NCI-H446 (cell line): Measurements from ENCODE around the gene TSPAN5.

Experiments used
- DNase-seq, 2 experiments: peaks; one replicate each; lab custom pipeline; 2025; lab: John Stamatoyannopoulos, UW

TSPAN5 gene

DNA sequence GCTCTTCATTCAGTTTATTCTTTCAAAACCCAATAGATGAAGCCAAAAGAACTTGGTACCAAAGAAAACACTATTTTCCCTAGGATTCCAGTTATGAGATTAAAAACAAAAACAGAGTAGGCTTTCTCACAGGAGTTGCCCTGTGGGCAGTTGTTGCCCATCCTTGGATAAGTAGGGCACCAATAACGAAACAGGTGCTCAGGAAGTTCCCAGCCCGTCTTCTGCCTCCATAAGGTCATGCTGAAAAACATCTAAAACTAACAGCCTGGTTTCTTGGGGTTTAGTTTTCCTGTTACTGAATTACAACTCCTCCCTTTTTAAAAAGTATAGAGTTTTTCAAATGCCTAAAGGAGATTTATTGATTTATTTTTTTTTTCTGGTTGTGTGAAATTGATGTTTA lies 14.7 kb downstream of the TSPAN5 start:
- DNase-seq, result no peak

DNA sequence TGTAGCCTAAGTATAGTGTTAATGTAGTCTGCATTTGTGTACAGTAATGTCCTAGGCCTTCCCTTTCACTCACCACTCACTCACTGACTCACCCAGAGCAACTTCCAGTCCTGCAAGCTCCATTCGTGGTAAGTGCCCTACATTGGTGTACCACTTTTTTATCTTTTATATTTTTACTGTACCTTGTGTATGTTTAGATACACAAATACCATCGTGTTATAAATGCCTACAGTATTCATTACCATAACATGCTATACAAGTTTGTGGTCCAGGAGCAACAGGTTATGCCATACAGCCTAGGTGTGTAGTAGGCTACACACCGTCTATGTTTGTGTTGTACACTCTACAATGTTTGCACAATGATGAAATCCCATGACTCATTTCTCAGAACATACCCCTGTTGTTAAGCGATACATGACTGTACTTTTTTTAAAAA lies 15.4 kb downstream of the TSPAN5 start:
- DNase-seq, result no peak

GRCh38 chr4:98641906-98642668 lies 16.3 kb downstream of the TSPAN5 start:
- DNase-seq, result no peak

GRCh38 chr4:98641376-98641775 lies 17.0 kb downstream of the TSPAN5 start:
- DNase-seq, result no peak

GRCh38 chr4:98639523-98639922 lies 18.9 kb downstream of the TSPAN5 start:
- DNase-seq, result no peak

- DNase-seq, result no peak
Measured at GRCh38 chr4:98639108-98639507, 19.3 kb downstream of the TSPAN5 start.

DNA sequence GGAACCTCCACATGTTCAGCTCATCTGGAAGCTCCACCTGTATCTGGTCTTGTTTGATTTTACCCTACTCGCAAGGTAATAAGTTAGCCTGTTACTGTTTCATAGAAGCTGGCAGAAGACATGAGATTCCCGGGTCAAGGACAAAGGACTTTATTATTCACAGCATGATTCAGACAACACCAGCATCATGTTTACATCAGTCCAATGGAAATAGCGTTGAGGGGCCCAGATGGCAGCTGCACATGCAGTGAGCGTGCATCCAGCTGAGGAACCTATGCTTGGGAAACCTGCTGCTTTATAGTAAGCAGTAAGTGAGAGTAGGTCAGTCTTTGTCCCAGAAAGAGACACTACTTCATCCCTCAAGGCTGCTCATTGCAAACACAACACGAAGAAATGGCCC lies 19.8 kb downstream of the TSPAN5 start:
- DNase-seq, result no peak

GRCh38 chr4:98634061-98634460 lies 24.4 kb downstream of the TSPAN5 start:
- DNase-seq, result peak in 1 of 2 experiments; percentile 26

DNA sequence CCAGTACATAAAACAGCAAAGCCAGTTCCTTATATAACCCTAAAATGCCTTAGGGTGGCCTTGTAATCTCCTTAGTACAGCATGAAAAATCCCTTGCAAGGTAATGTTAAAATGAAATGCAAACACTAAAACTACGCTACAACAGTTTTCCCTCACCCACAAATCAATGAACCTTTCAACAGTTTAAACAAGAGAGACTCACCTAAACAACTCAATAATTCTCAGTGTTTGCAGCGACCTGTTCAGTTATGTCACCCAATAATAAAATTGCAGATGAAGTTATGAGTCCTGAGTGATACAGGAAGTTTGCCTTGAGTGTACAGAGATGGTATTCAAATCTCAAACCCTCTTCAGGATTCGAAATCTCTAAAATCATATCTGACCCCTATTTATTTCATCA lies 25.3 kb downstream of the TSPAN5 start:
- DNase-seq, result no peak

DNA sequence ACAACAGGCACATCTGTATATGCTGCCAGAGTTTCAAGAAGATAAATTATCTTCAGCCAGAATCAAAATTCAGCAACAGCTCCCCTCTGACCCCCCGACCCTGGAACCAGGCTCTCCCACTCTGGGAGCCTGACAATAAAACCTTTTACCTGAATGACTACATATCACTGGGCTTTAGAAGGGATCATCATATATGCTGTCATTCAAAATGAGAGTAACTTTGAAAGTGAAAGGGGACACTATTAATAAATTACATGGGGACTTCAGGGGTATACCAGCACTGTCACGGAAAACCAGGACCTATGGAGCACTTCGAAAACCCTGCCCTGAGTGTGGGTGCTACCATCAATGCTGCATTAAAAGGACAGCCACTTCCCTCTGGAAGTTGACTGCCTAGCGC lies 26.2 kb downstream of the TSPAN5 start:
- no peak for DNase-seq

DNA sequence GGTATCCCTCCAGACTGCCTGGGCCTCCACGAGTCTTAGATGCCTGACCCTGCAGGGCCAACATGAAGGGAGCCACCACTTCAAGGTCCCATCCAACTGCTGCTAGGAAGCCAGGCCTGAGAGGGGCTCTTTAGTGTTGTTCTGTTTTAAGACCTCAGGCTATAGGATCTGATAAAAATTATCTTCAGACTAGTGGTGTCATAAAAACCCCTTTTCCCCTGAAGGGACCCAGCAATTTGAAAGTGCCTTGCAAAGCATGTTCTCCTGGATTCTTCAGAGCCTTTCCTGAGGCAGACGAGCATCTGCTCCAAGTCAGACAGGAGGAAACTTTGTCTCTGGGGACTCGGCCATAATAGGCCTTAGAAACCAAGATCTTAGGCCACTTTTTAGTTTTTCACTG lies 26.9 kb downstream of the TSPAN5 start:
- no peak for DNase-seq

DNA sequence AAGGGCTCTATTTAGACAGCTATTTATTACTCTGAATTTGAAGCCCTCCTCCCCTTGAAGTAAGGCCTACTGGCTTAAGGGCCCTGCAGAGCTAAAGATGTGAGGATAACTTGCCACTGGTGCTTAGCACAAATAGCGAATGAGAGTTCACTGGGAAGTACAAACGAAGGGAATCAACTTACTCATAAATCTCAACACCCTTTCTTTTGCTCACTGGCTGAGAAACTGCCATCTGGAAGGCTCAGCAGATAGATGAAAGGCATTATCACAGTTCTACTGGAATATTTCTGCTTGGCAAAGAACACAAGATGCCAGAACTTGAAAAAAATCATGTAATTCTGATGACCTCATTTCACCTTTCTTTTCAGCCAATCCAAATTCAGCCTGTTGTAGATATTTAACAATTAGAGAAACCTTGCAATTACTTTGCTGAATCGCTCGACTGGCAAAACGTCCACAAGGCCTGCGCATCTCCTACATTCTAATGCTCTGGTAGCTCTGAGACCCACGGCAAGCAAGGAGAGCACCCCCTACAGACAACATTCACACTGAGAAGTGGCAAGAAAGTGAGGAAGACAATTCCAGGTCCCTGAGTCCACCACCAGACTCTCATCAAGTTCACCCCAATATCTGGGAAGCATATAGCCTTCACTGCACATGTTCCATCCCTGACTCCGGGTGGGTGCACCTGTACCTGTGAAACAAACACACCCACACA lies 27.5 kb downstream of the TSPAN5 start:
- DNase-seq, result peak in 1 of 2 experiments; percentile 70

- DNase-seq, result peak in 1 of 2 experiments; percentile 21
Measured at GRCh38 chr4:98627531-98628257, 30.7 kb downstream of the TSPAN5 start.

DNA sequence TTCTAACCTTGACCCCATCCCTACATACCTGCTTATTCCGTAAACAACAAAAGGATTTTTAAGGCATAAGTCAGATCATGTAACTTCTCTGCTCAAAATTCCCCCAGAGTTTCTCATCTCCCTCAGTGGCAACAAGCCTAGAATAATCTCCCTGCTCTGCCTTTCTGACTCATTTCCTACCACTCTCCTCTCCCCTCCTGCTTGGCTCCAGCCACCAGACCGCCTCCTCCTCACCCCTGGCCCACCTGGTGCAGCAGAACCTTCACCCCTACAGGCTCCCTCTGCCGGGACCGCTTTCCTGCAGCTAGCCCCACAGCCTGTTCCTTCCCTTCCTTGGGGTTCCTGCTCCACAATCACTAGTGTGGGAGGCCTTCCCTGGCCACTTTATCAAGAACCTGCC lies 32.1 kb downstream of the TSPAN5 start:
- DNase-seq, result no peak

DNA sequence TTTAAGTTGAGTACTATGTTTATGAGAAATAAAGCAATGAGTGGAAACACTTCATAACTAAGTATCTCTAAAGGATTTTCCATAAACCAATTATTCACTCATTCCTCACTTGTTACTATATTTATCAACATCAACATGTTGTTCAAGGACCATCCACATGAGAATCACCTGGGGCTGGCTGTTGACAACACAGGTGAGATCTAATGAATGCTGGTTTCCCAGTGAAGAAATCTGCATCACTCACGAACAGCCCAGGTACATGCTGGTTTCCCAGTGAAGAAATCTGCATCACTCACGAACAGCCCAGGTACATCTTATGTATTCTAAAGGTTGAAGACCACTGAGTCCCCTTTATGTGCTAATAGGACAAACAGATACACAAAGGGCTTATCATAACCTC lies 32.5 kb downstream of the TSPAN5 start:
- no peak for DNase-seq

DNA sequence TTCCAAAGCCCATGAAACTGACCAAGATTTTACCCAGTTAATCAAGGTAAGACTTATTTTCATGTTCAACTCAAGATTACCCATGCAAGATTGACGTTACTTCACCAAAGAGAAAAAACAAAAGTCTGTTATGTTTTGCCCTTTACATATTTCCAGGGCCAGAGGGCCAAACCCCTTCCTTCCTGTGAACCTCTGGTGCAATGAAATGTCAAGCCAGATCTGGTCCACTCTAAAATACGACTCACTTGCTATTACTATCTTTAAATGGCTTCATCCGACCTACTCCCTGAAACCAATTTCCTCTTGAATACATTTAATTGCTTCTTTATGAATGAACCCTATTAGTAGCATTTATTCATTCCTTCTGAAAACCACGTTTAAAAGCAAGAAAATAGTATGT lies 33.0 kb downstream of the TSPAN5 start:
- DNase-seq, result no peak

- no peak for DNase-seq
Measured at GRCh38 chr4:98624642-98625041, 33.8 kb downstream of the TSPAN5 start.

DNA sequence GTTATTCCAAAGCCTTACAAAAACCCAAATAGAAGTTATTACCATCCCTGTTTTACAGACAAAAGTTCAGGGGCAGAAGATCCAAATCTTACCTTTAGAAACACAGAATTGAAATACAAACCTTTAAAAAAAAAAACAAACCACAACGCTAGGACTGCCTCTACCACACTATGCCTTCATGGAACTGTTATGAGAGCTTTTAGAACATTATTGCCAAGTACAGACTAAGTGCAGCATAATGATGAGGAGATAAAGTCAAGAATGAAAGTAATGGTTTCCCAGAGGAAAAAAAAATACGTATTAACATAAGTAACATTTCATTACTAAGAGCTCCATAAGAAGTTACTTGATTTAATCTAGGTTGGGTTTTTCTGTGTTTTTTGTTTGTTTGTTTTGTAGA lies 34.3 kb downstream of the TSPAN5 start:
- DNase-seq, result no peak

DNA sequence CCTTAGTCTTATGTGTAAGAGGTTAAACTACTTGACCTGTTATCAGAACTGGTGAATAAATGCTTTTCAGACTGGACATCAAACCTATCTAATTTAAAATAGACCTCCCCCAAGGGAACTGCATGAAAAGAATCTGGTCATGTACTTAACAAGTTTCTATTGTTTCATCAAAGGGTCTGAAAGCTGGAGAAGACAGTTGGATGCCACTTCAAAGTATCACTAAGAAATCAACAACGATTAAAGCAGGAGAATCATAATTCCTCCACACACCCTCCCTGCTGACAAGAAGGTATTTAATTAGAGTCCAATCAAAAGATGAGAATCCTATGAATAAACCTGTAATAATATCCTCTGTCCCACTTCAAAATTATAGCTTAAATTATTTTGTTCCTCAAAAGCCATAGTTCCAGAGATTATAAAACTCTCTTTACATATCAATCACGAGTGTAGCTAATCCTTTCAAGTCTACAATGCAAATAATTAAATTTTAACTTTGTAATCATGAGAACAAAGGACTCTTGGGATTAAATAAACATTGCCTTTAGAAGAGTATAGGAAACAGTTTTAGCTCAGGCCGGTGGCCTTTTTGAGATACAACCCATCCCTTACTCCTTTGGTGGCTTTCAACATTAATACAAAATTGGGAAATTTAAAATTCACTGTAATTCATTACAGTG lies 35.1 kb downstream of the TSPAN5 start:
- DNase-seq, result no peak

DNA sequence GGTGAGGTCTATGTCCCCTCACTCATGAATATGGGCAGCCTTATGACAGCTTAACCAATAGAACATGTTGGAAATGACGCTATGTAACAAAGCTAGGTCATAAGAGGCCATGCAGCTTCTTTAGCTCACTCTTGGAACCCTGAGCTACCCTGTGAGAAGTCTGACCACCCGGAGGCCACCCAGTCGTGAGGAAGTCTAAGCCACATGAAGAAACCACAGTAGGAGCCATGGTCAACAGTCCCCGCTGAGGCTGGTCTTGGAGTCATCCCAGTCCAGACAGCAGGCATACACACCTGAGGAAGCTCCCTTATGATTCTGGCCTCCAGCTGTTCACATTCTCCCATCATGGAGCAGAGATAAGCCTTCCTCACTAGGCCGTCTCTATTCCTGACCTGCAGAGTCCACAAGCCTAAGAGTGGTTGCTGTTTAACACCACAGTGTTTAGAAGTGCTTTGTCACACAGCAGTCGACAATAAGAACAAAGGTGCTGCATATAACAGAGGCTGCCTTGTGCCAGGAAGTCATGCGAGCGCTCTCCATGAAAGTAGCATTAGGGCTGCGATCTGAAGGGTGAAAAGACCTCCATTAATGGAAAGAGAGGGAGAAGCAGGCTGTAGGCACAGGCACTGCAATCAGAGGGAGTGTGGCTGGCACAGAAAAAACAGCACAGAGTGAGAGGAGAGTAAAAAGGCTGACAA lies 38.2 kb downstream of the TSPAN5 start:
- DNase-seq, result no peak

DNA sequence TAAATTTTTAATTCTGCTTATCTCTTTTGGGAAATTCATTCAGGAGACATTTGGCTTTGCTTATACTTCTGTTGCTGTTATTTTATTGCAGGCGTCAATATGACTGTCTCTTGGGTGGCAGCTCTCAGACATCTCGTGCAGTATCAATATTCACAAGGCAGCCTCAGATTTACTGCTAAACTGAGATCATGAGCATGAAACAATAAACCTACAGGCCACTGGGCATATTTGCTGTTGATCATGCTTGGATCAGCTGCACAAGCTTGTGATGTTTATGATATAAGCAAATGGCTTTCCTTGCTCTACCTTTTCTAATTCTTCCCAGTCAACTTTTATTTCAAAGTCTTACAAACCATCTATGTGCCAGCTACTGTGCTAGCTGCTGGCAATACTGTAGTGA lies 39.2 kb downstream of the TSPAN5 start:
- DNase-seq, result no peak

DNA sequence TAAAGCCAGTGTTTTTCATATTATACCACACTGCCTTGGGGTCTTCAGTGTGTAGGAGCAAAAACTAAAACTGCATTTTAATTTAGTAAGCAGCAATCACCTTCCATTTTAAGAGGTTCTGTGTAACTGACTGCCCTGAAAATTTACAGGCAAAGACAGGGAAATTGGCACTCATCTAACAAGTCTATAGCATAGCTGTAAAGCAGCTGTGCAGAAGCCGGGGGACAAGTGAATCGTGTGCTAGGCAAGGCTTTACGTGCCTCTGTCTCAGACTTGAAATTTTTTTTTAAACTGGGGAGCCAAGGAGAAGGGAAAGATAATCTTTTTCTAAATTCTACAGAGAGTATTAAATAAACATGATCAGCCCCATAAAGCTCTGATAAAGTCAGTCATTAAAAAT lies 39.7 kb downstream of the TSPAN5 start:
- peak in 1 of 2 experiments; percentile 35 for DNase-seq
